ENCODE results near the gene NAT9. TPM values are rescaled to one million over a fixed set of nuclear protein-coding genes. Genes with fewer than 3 reads are reported as not detected.
A peak's percentile ranks its signal among the peaks of the same experiment; 100 is the strongest.

The NAT9 gene
- total RNA-seq, 1 donor from 2014 or later, result 48.9 TPM

- Mint-ChIP-seq H3K9me3 (ENCODE audit: low read depth) (no peaks in the 10 kb centered on the region), H3K27ac (ENCODE audit: unreplicated experiment) (peak overlapping the region; percentile 98), H3K36me3 (ENCODE audit: low read depth) (peaks cover 14% of the 10 kb centered on the region), H3K4me3 (ENCODE audit: unreplicated experiment) (peak overlapping the region; percentile 97), H3K27me3 (ENCODE audit: low read depth) (no peaks in the 10 kb centered on the region), H3K4me1 (ENCODE audit: low read depth) (peaks cover 52% of the 10 kb centered on the region)
- no peak for DNase-seq (ENCODE audit: low spot score)
- no peak for TF ChIP-seq CTCF (IDR thresholded peaks at IDR 0.05)
Observed at GRCh38 chr17:74775409-74776043, 619 bp downstream of the NAT9 start.

DNA sequence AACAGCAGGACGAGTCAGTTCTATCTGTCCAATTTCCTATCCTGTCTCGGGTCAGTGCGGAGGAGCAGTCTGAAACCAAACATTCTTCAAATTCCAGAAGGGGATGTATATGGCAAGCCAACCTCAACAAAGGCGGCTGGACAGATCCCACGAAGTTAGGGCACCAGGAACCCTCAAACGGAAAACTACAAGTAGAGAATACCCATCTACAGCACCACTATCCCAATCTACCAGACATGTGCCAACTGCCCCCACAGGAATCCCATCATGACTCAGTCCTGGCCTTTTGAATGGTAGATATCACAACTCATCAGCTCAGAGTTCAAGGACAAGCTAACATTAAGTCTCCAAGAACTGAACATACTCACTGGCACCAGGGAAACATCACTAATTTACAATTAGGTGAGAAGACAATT is 2.3 kb downstream of the NAT9 start:
- DNase-seq (ENCODE audit: low spot score), result no peak
- Mint-ChIP-seq H3K27ac (ENCODE audit: unreplicated experiment) (peak overlapping the region; percentile 89), H3K4me1 (ENCODE audit: low read depth) (peaks cover 63% of the 10 kb centered on the region), H3K4me3 (ENCODE audit: unreplicated experiment) (peak overlapping the region; percentile 42), H3K27me3 (ENCODE audit: low read depth) (no peaks in the 10 kb centered on the region), H3K9me3 (ENCODE audit: low read depth) (no peaks in the 10 kb centered on the region), H3K36me3 (ENCODE audit: low read depth) (peaks cover 13% of the 10 kb centered on the region)
- no peak for TF ChIP-seq CTCF (IDR thresholded peaks at IDR 0.05)

DNA sequence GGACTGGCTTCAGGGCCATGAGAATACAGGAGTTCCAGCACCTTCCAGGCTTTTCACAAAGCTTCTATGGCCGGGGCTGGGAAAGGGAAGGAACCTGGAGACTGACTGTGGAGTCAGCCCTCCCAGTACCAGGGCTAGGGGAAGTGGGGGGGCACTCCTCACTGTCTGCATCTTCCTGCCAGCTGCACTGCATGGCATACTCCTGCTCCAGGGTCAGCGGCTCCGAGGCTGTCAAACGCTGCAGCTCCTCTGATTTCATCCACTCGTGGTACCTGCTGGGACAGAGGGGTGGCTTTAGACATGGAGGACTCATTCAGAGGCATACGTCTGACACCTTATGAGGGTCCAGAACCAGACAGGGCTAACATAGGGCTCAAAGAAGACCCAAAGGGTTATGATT is 2.7 kb downstream of the NAT9 start:
- Mint-ChIP-seq H3K27ac (ENCODE audit: unreplicated experiment) (peak overlapping the region; percentile 89), H3K4me3 (ENCODE audit: unreplicated experiment) (peak overlapping the region; percentile 42), H3K9me3 (ENCODE audit: low read depth) (no peaks in the 10 kb centered on the region), H3K36me3 (ENCODE audit: low read depth) (peaks cover 16% of the 10 kb centered on the region), H3K27me3 (ENCODE audit: low read depth) (no peaks in the 10 kb centered on the region), H3K4me1 (ENCODE audit: low read depth) (peaks cover 68% of the 10 kb centered on the region)
- no peak for TF ChIP-seq CTCF (IDR thresholded peaks at IDR 0.05)
- no peak for DNase-seq (ENCODE audit: low spot score)

GRCh38 chr17:74772053-74772452 is 4.1 kb downstream of the NAT9 start:
- H3K36me3 Mint-ChIP-seq (ENCODE audit: low read depth), result peaks cover 18% of the 10 kb centered on the region
- no peak for DNase-seq (ENCODE audit: low spot score)
- no peak overlapping the region for H3K27ac Mint-ChIP-seq (ENCODE audit: unreplicated experiment)
- H3K27me3 Mint-ChIP-seq (ENCODE audit: low read depth), result no peaks in the 10 kb centered on the region
- no peak for TF ChIP-seq CTCF (IDR thresholded peaks at IDR 0.05)
- H3K9me3 Mint-ChIP-seq (ENCODE audit: low read depth), result no peaks in the 10 kb centered on the region
- no peak overlapping the region for H3K4me3 Mint-ChIP-seq (ENCODE audit: unreplicated experiment)
- peaks cover 69% of the 10 kb centered on the region for H3K4me1 Mint-ChIP-seq (ENCODE audit: low read depth)

GRCh38 chr17:74771319-74771914 is 4.7 kb downstream of the NAT9 start:
- no peak for TF ChIP-seq CTCF (IDR thresholded peaks at IDR 0.05)
- Mint-ChIP-seq H3K4me1 (ENCODE audit: low read depth) (peaks cover 69% of the 10 kb centered on the region), H3K27ac (ENCODE audit: unreplicated experiment) (no peak overlapping the region), H3K4me3 (ENCODE audit: unreplicated experiment) (no peak overlapping the region), H3K9me3 (ENCODE audit: low read depth) (no peaks in the 10 kb centered on the region), H3K27me3 (ENCODE audit: low read depth) (no peaks in the 10 kb centered on the region), H3K36me3 (ENCODE audit: low read depth) (peaks cover 19% of the 10 kb centered on the region)
- no peak for DNase-seq (ENCODE audit: low spot score)

All from chondrocyte (in vitro differentiated cells).